Endothelial cell of umbilical vein (primary cell): ENCODE results near the gene FSTL4. TPM values are rescaled to one million over a fixed set of nuclear protein-coding genes. Genes with fewer than 3 reads are reported as not detected.

Experiments
- BruUV-seq: library from RNA; stranded (reverse); fragments of 400-500 nt; replicated peaks from 2 replicates; lab custom pipeline; 2021; lab: Mats Ljungman, UMichigan
- CTCF ChIA-PET: fragments of 300-600, 350-600 bp; sonication (Branson Sonifier 250); formaldehyde crosslinking; loops from one replicate; lab custom pipeline; 2021; ENCODE audit warnings: antibody characterized with exemption, inconsistent platforms; lab: Charles Lee
- POLR2A ChIA-PET: fragments of 300-600, 350-600 bp; sonication (Branson Sonifier 250); formaldehyde crosslinking; loops from one replicate; lab custom pipeline; 2021; ENCODE audit warnings: antibody characterized with exemption, inconsistent platforms; lab: Charles Lee
- DNase-seq: peaks from one replicate; pipeline ENCODE4 v3.0.0-alpha.2; 2011; ENCODE audit warnings: low read depth, low spot score
- FAIRE-seq: peaks from 2 replicates; lab custom pipeline; 2011; peaks lifted over from hg19 to GRCh38; lab: Jason Lieb, UNC
- H2AFZ ChIP-seq: 2 replicates; pipeline ENCODE4 v1.6.0; 2012; ENCODE audit warnings: low read depth, low read length, control low read depth, inconsistent platforms
- H3K27ac ChIP-seq: 2 replicates; pipeline ENCODE4 v1.5.1; 2011; ENCODE audit warnings: low read depth, mild to moderate bottlenecking, control low read depth, low read length, moderate library complexity; ENCODE audit not compliant: insufficient read depth
- H3K27me3 ChIP-seq, 2 experiments: 2 replicates each; pipeline versions ENCODE4 v1.6.0 to v1.6.1; 2011; ENCODE audit warnings: low read length in 2 of 2, mixed read lengths in 1 of 2; ENCODE audit not compliant: control insufficient read depth in 2 of 2, insufficient read depth in 2 of 2
- H3K36me3 ChIP-seq, 2 experiments: 2 replicates in 1 of 2; 3 replicates in 1 of 2; pipeline ENCODE4 v1.5.1; 2011; ENCODE audit warnings: low read length in 2 of 2, mild to moderate bottlenecking in 1 of 2, moderate library complexity in 1 of 2; ENCODE audit not compliant: control insufficient read depth in 2 of 2, insufficient read depth in 2 of 2; ENCODE audit errors: extremely low read depth in 1 of 2
- H3K4me1 ChIP-seq: 3 replicates; pipeline ENCODE4 v1.5.1; 2011; ENCODE audit warnings: mild to moderate bottlenecking, low read length; ENCODE audit not compliant: control insufficient read depth, insufficient read depth; ENCODE audit errors: extremely low read depth
- H3K4me2 ChIP-seq: 2 replicates; pipeline ENCODE4 v1.6.1; 2011; ENCODE audit warnings: low read length, control low read depth, mixed read lengths; ENCODE audit not compliant: insufficient read depth
- H3K4me3 ChIP-seq, 3 experiments: fragments of 200-600 bp in 1 of 3; sonication (generic), shearing (Covaris generic) in 1 of 3; replicated peaks in 1 of 3; 2 replicates each; pipeline ENCODE4 v1.5.1; 2011 to 2016; ENCODE audit warnings: control low read depth in 3 of 3, low read length in 3 of 3, mild to moderate bottlenecking in 2 of 3, inconsistent platforms in 1 of 3, low read depth in 1 of 3, moderate library complexity in 1 of 3; ENCODE audit not compliant: insufficient read depth in 1 of 3
- H3K79me2 ChIP-seq: 2 replicates; pipeline ENCODE4 v1.6.0; 2012; ENCODE audit warnings: low read length, inconsistent platforms; ENCODE audit not compliant: control insufficient read depth, insufficient read depth
- H3K9ac ChIP-seq: replicated peaks from 2 replicates; pipeline ENCODE3; 2011; ENCODE audit warnings: low read length, control low read depth; ENCODE audit not compliant: insufficient read depth; ENCODE audit errors: extremely low read depth
- H3K9me1 ChIP-seq: replicated peaks from 3 replicates; pipeline ENCODE4 v1.6.0; 2011; ENCODE audit warnings: mild to moderate bottlenecking, low read length; ENCODE audit not compliant: control insufficient read depth, insufficient read depth; ENCODE audit errors: extremely low read depth
- H3K9me3 ChIP-seq: replicated peaks from 2 replicates; pipeline ENCODE4 v1.5.1; 2012; ENCODE audit warnings: low read length, inconsistent platforms; ENCODE audit not compliant: control insufficient read depth, insufficient read depth
- H4K20me1 ChIP-seq: replicated peaks from 2 replicates; pipeline ENCODE3; 2011; ENCODE audit warnings: mild to moderate bottlenecking, low read length; ENCODE audit not compliant: control insufficient read depth, insufficient read depth; ENCODE audit errors: extremely low read depth
- CTCF ChIP-seq, 2 donors: IDR thresholded peaks; 1 replicate in 1 of 2; 2 replicates in 1 of 2; pipeline ENCODE4 v1.5.1; 2011; ENCODE audit warnings: low read length in 2 of 2, mild to moderate bottlenecking in 2 of 2, moderate library complexity in 2 of 2, control low read depth in 1 of 2, inconsistent platforms in 1 of 2, low read depth in 1 of 2; ENCODE audit not compliant: insufficient read depth in 1 of 2; ENCODE audit errors: extremely low read depth in 1 of 2
- EZH2 ChIP-seq: IDR thresholded peaks from 2 replicates; pipeline ENCODE4 v1.6.1; 2012; ENCODE audit warnings: borderline replicate concordance, low read depth, mild to moderate bottlenecking, moderate library complexity, low read length, inconsistent platforms; ENCODE audit not compliant: severe bottlenecking
- FOS ChIP-seq: IDR thresholded peaks from 2 replicates; pipeline ENCODE4 v1.6.1; 2011; ENCODE audit warnings: mild to moderate bottlenecking, low read length, moderate library complexity, borderline replicate concordance; ENCODE audit not compliant: insufficient read depth
- GATA2 ChIP-seq: IDR thresholded peaks from 2 replicates; pipeline ENCODE4 v1.7.0; 2011; ENCODE audit warnings: low read depth, mild to moderate bottlenecking, moderate library complexity, mixed read lengths, low read length; ENCODE audit not compliant: insufficient read length, insufficient read depth
- JUN ChIP-seq: IDR thresholded peaks from 2 replicates; pipeline ENCODE4 v1.6.1; 2011; ENCODE audit warnings: borderline replicate concordance, low read depth; ENCODE audit not compliant: insufficient read length, insufficient read depth
- MYC ChIP-seq: IDR thresholded peaks from one replicate; pipeline ENCODE4 v1.6.1; 2011; ENCODE audit warnings: mild to moderate bottlenecking, low read depth, low read length
- POLR2A ChIP-seq: IDR thresholded peaks from 2 replicates; pipeline ENCODE4 v1.6.1; 2012; ENCODE audit warnings: low read depth, mild to moderate bottlenecking, control low read depth, low read length
- POLR2AphosphoS5 ChIP-seq: IDR thresholded peaks from 2 replicates; pipeline ENCODE4 v1.6.1; 2012; ENCODE audit warnings: low read depth, mild to moderate bottlenecking, control low read depth, low read length, moderate library complexity; ENCODE audit not compliant: insufficient read depth
- dilution Hi-C: fragments of 300-500 bp; cut with MboI; formaldehyde crosslinking; loops from one replicate; pipeline ENCODE4 v1.15.0; 2019; ENCODE audit warnings: low sequenced_read_pairs; ENCODE audit not compliant: extremely low pct_ligation_motif_present
- intact Hi-C: fragments of 100-400 bp; cut with micrococcal nuclease; formaldehyde crosslinking; loops from one replicate; pipeline ENCODE4 v1.10.0; 2022
- polyA plus RNA-seq, 4 experiments: library from polyadenylated mRNA; depleted of rRNA in 3 of 4; stranded (reverse) in 3 of 4; unstranded in 1 of 4; fragments of >200 nt; gene quantifications; 2 replicates each; pipeline versions ENCODE4 v1.2.1 to v1.2.3, GENCODE V29; 2011 to 2012; ENCODE audit warnings: missing spikeins in 1 of 4
- total RNA-seq: library from RNA; stranded (reverse); gene quantifications from 2 replicates; pipeline ENCODE4 v1.2.3, GENCODE V29; 2021
- TF ChIP-seq, protein P1 (sequence below): IDR thresholded peaks from 2 replicates; pipeline ENCODE4 v1.6.1; 2011; ENCODE audit not compliant: insufficient read depth, insufficient read length

The FSTL4 gene
- total and polyA plus RNA-seq, 2 donors (not counting 3 experiments of a cell fraction or from before 2014, with no cell fraction given), result 0.18 TPM; not detected in 1

DNA sequence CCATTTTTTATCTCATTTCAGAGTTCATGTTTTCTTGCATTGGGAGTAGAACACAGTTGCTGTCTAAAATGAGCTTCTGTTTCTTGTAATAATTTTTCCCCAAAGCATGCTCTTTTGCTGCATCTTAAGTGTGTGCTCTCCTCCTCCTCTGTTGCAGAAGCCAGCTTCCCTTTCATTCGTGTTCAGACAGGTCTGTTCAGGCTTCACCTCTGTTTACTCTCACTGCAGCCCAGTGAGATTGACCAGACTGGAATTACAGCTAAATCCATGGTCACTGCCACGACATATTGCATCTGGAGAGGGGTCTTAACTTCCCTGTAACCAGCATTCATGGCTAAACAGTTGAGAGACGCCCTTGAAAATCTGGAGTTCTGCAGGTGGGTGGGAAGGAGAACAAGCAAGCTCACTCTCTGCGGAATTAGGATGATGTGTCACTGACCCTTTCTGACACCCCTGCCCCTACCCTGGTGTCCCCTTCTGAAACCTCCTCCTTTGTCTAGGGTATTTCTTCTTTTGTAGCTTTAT lies 223.2 kb downstream of the FSTL4 start:
- H3K27me3 ChIP-seq, result peaks cover 0 to 3% of the 10 kb centered on the region in 2 experiments
- no peaks in the 10 kb centered on the region for H3K36me3 ChIP-seq
- H3K9me3 ChIP-seq, result no peaks in the 10 kb centered on the region
- no TSS peak for BruUV-seq
- intact Hi-C loops (no loop called here), dilution Hi-C loops (no loop called here)
- POLR2A ChIA-PET, result no interaction called here
- CTCF ChIA-PET, result interaction anchor here (1.2 kb wide), 1 partner anchor 73 kb away, joined by 3 read pairs; no protein-coding TSS in a partner anchor
- H3K4me3 ChIP-seq, result no peak overlapping the region
- H3K9me1 ChIP-seq, result no peaks in the 10 kb centered on the region
- H3K79me2 ChIP-seq, result no peaks in the 10 kb centered on the region
- H4K20me1 ChIP-seq, result no peaks in the 10 kb centered on the region
- TF ChIP-seq POLR2A (no peak), MYC (no peak), GATA2 (no peak), POLR2AphosphoS5 (no peak), FOS (no peak), JUN (no peak), CTCF (IDR thresholded peaks at IDR 0.05; ENCODE audit: extremely low read depth in 1 of 2, insufficient read depth in 1 of 2, low read depth in 1 of 2, low read length in 2 of 2) (no peak), EZH2 (no peak)
- TF ChIP-seq, protein P1, sequence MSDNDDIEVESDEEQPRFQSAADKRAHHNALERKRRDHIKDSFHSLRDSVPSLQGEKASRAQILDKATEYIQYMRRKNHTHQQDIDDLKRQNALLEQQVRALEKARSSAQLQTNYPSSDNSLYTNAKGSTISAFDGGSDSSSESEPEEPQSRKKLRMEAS, result no peak
- H2AFZ ChIP-seq, result no peak overlapping the region
- no peak overlapping the region for H3K4me2 ChIP-seq
- FAIRE-seq, result no peak
- DNase-seq, result no peak
- H3K9ac ChIP-seq, result no peak overlapping the region
- no peak overlapping the region for H3K27ac ChIP-seq
- H3K4me1 ChIP-seq, result no peaks in the 10 kb centered on the region
